ENCODE results near the gene LANCL3.

DNA sequence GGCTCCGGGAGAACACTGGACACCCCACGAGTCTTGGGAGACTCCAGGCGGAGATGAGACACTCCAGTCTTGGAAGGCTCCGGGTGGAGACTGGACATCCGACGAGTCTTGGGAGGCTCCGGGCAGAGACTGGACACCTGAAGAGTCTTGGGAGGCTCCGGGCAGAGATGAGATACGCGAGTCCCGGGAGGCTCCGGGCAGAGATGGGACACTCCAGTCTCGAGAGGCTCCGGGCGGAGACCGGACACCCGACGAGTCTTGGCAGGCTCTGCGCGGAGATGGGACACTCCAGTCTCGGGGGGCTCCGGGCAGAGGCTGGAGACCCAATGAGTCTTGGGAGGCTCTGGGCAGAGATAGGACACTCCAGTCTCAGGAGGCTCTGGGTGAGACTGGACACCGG, 28.1 kb upstream of the LANCL3 start:
- no peak for TF ChIP-seq CTCF (conservative IDR thresholded peaks at IDR 0.05; ENCODE audit: low read length)
- no peak for TF ChIP-seq EZH2phosphoT487 (IDR thresholded peaks at IDR 0.05; ENCODE audit: borderline replicate concordance, low read depth, low read length)

Data from OCI-LY7 (cell line).